ENCODE data around the gene DSP.

GRCh38 chr6:7546020-7546369, 4.5 kb downstream of the DSP start:
- TF ChIP-seq POLR2A (IDR thresholded peaks at IDR 0.05) (no peak), CTCF (IDR thresholded peaks at IDR 0.05) (no peak), EP300 (IDR thresholded peaks at IDR 0.05) (no peak), POLR2AphosphoS5 (IDR thresholded peaks at IDR 0.05) (no peak)

All from sigmoid colon (tissue), 4 donors.